B cell (primary cell): ENCODE data around the gene PTPRC. TPM values are rescaled to one million over a fixed set of nuclear protein-coding genes. Genes with fewer than 3 reads are reported as not detected.

ENCODE experiments used
- ATAC-seq: fragments of 200-7000 bp; cut with Tn5 transposase; one replicate; pipeline ENCODE4 v1.10.0; 2021; ENCODE audit warnings: low read depth, mild to moderate bottlenecking, moderate number of reproducible peaks, moderate library complexity
- CTCF ChIA-PET: fragments of 350-600 bp; sonication (Branson Sonifier 250); formaldehyde crosslinking; loops from one replicate; lab custom pipeline; 2021; ENCODE audit warnings: antibody characterized with exemption, inconsistent platforms; lab: Charles Lee
- POLR2A ChIA-PET: fragments of 350-600 bp; sonication (Branson Sonifier 250); formaldehyde crosslinking; loops from one replicate; lab custom pipeline; 2021; ENCODE audit warnings: antibody characterized with exemption; lab: Charles Lee
- DNase-seq: peaks from one replicate; pipeline ENCODE4 v3.0.0; 2013
- H2AFZ ChIP-seq: 2 replicates; pipeline ENCODE4 v1.6.1; 2012; ENCODE audit warnings: mild to moderate bottlenecking, low read depth, low read length; ENCODE audit not compliant: insufficient read depth, poor library complexity, severe bottlenecking
- H3K27ac ChIP-seq, 2 donors: 1 replicate in 1 of 2; 2 replicates in 1 of 2; pipeline ENCODE4 v1.5.1; 2012 to 2013; ENCODE audit warnings: low read length in 2 of 2, mild to moderate bottlenecking in 2 of 2, moderate library complexity in 1 of 2
- H3K27me3 ChIP-seq, 4 experiments: fragments of 200-600 bp in 1 of 4; sonication (generic) in 1 of 4; replicated peaks in 1 of 4; 1 replicate in 2 of 4; 2 replicates in 2 of 4; pipeline versions ENCODE4 v1.6.1 to v1.7.0; 2013 to 2016; ENCODE audit warnings: low read length in 3 of 4, mild to moderate bottlenecking in 2 of 4, mixed read lengths in 1 of 4, moderate library complexity in 1 of 4; ENCODE audit not compliant: insufficient read depth in 4 of 4, control insufficient read depth in 3 of 4; ENCODE audit errors: control extremely low read depth in 1 of 4
- H3K36me3 ChIP-seq, 2 experiments: replicated peaks in 1 of 2; 1 replicate in 1 of 2; 2 replicates in 1 of 2; pipeline versions ENCODE4 v1.6.1 to v1.7.1; 2013; ENCODE audit warnings: low read length in 1 of 2; ENCODE audit not compliant: insufficient read depth in 2 of 2, control insufficient read depth in 1 of 2; ENCODE audit errors: control extremely low read depth in 1 of 2, extremely low read depth in 1 of 2
- H3K4me1 ChIP-seq, 2 donors: fragments of 200-600 bp in 1 of 2; sonication (generic) in 1 of 2; 1 replicate in 1 of 2; 2 replicates in 1 of 2; pipeline versions ENCODE4 v1.5.1 to v1.6.1; 2013 to 2017; ENCODE audit warnings: low read length in 2 of 2; ENCODE audit not compliant: control insufficient read depth in 2 of 2, insufficient read depth in 2 of 2
- H3K4me2 ChIP-seq: replicated peaks from 2 replicates; pipeline ENCODE3; 2012; ENCODE audit warnings: mild to moderate bottlenecking, low read depth, low read length; ENCODE audit not compliant: poor library complexity, severe bottlenecking
- H3K4me3 ChIP-seq, 5 experiments: fragments of 200-600 bp in 1 of 5; sonication (generic) in 1 of 5; 1 replicate in 3 of 5; 2 replicates in 2 of 5; pipeline versions ENCODE4 v1.5.1 to v1.7.0; 2011 to 2016; ENCODE audit warnings: low read length in 4 of 5, mild to moderate bottlenecking in 4 of 5, low read depth in 2 of 5, control low read depth in 1 of 5, moderate library complexity in 1 of 5; ENCODE audit not compliant: insufficient read depth in 1 of 5; ENCODE audit errors: control extremely low read depth in 1 of 5, extremely low read depth in 1 of 5
- H3K79me2 ChIP-seq: fragments of 200-600 bp; sonication (generic); one replicate; pipeline ENCODE4 v1.6.0; 2016; ENCODE audit warnings: low read length; ENCODE audit not compliant: control insufficient read depth, insufficient read depth
- H3K9ac ChIP-seq: fragments of 200-600 bp; sonication (generic); 2 replicates; pipeline ENCODE4 v1.6.1; 2017; ENCODE audit warnings: mild to moderate bottlenecking, low read length, moderate library complexity
- H3K9me3 ChIP-seq, 3 donors: one replicate each; pipeline versions ENCODE4 v1.6.1 to v1.7.1; 2013; ENCODE audit warnings: low read length in 2 of 3; ENCODE audit not compliant: control insufficient read depth in 2 of 3, insufficient read depth in 1 of 3; ENCODE audit errors: control extremely low read depth in 1 of 3
- H4K20me1 ChIP-seq: 2 replicates; pipeline ENCODE4 v1.6.0; 2012; ENCODE audit warnings: mild to moderate bottlenecking, low read length; ENCODE audit not compliant: insufficient read depth, control insufficient read depth, poor library complexity, severe bottlenecking
- H3K27ac Mint-ChIP-seq: one replicate; pipeline ENCODE4 v1.8.0; 2021; ENCODE audit warnings: mixed read lengths
- H3K27me3 Mint-ChIP-seq: one replicate; pipeline ENCODE4 v1.8.0; 2021; ENCODE audit warnings: mixed read lengths
- H3K4me1 Mint-ChIP-seq: one replicate; pipeline ENCODE4 v1.8.0; 2021; ENCODE audit warnings: mixed read lengths
- H3K4me3 Mint-ChIP-seq: one replicate; pipeline ENCODE4 v1.8.0; 2021; ENCODE audit warnings: mixed read lengths
- H3K9me3 Mint-ChIP-seq: one replicate; pipeline ENCODE4 v1.8.0; 2022; ENCODE audit warnings: mixed read lengths; ENCODE audit not compliant: insufficient read depth
- EZH2 ChIP-seq: IDR thresholded peaks from 2 replicates; pipeline ENCODE4 v1.6.1; 2012; ENCODE audit warnings: borderline replicate concordance, low read depth, mild to moderate bottlenecking, moderate library complexity, low read length; ENCODE audit not compliant: insufficient read depth, poor library complexity, severe bottlenecking
- WGBS: methylation state at CpG from one replicate; pipeline ENCODE4 v1.1.5; 2013; ENCODE audit warnings: missing lambda C conversion rate; ENCODE audit not compliant: insufficient coverage; 5-methylcytosine and 5-hydroxymethylcytosine counted together
- intact Hi-C: fragments of 100-400 bp; cut with micrococcal nuclease; formaldehyde crosslinking; loops from one replicate; pipeline ENCODE4 v1.10.0; 2022
- polyA plus RNA-seq: library from polyadenylated mRNA; depleted of rRNA; stranded (reverse); fragments of >200 nt; gene quantifications from 2 replicates; pipeline ENCODE4 v1.2.3, GENCODE V29; 2012
- total RNA-seq, 2 donors: library from RNA; stranded (reverse); fragments of 120-200 nt in 1 of 2; gene quantifications; 1 replicate in 1 of 2; 2 replicates in 1 of 2; pipeline versions ENCODE4 v1.2.3 to v1.2.4, GENCODE V29; 2013 to 2022
- TF ChIP-seq, protein P1 (sequence below): fragments of 200-600 bp; IDR thresholded peaks from one replicate; pipeline ENCODE4 v1.8.0; 2022; ENCODE audit warnings: antibody characterized with exemption, mild to moderate bottlenecking

Gene PTPRC
- total and polyA plus RNA-seq, 2 donors (not counting 1 experiment from before 2014, with no cell fraction given): 151 to 543 TPM

DNA sequence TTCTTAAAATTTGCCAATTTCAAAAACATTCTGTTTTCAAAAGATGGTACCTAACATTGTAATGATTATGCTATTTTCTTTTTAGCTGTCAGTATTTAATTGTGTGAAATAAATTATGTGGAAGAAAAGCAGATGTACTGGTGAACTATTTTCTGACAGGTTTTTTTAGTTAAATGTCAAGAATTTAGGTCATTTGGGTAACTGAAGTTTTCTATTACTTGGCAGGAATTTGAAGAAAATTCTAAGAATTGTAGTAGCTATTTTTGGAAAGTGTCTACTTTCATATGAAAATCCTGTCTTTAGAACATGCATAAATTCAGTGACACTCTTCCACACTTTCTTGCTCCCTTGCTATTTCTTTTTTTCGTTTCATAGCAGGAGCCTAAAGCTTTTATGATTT lies 28.5 kb upstream of the PTPRC start:
- DNase-seq: no peak
- Histone ChIP-seq H3K9me3 (no peaks in the 10 kb centered on the region), H3K4me2 (no peak overlapping the region), H3K9ac (no peak overlapping the region), H3K36me3 (no peaks in the 10 kb centered on the region), H3K27me3 (no peaks in the 10 kb centered on the region), H2AFZ (peak overlapping the region; percentile 38), H4K20me1 (no peaks in the 10 kb centered on the region), H3K79me2 (peaks cover 6% of the 10 kb centered on the region), H3K4me1 (peaks cover 26 to 35% of the 10 kb centered on the region in 2 donors), H3K4me3 (no peak overlapping the region), H3K27ac (no peak overlapping the region)
- ATAC-seq: no peak
- TF ChIP-seq, protein P1, sequence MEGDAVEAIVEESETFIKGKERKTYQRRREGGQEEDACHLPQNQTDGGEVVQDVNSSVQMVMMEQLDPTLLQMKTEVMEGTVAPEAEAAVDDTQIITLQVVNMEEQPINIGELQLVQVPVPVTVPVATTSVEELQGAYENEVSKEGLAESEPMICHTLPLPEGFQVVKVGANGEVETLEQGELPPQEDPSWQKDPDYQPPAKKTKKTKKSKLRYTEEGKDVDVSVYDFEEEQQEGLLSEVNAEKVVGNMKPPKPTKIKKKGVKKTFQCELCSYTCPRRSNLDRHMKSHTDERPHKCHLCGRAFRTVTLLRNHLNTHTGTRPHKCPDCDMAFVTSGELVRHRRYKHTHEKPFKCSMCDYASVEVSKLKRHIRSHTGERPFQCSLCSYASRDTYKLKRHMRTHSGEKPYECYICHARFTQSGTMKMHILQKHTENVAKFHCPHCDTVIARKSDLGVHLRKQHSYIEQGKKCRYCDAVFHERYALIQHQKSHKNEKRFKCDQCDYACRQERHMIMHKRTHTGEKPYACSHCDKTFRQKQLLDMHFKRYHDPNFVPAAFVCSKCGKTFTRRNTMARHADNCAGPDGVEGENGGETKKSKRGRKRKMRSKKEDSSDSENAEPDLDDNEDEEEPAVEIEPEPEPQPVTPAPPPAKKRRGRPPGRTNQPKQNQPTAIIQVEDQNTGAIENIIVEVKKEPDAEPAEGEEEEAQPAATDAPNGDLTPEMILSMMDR: no peak
- no peak for TF ChIP-seq EZH2
- H3K27ac Mint-ChIP-seq: no peak overlapping the region
- no peaks in the 10 kb centered on the region for H3K9me3 Mint-ChIP-seq
- H3K4me1 Mint-ChIP-seq: peaks cover 56% of the 10 kb centered on the region
- no peaks in the 10 kb centered on the region for H3K27me3 Mint-ChIP-seq
- H3K4me3 Mint-ChIP-seq: no peak overlapping the region
- WGBS: 100% methylated on average over 1 of the region's 1 CpG
- intact Hi-C loops: no loop called here
- CTCF ChIA-PET: interaction anchor here (1.2 to 2.0 kb wide), 4 partner anchors 8 to 91 kb away, joined by 4 to 14 read pairs (median 5); no protein-coding TSS in a partner anchor
- POLR2A ChIA-PET: interaction anchor here (0.9 to 1.5 kb wide), 3 partner anchors 10 to 12 kb away, joined by 3 to 4 read pairs (median 4); no protein-coding TSS in a partner anchor

DNA sequence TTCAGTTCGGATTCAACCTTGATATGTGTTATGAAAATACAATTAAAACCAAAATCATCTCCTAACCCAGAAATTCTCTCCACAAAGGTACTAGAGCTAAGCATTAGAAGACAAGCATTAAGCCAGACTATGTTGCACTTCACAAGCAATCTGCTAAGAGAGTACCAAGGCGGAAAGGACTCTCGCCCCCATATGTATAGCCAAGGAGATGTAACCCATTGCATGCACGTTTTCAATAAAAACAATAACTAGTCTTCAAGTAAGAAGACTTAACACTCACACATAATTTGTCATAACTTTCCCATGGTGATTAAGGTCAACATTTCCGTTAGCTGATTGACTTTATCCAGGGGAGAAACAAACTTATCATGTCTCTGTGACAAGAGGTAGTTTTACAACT lies 27.6 kb upstream of the PTPRC start:
- Histone ChIP-seq H3K4me3 (no peak overlapping the region), H3K9ac (no peak overlapping the region), H3K27ac (no peak overlapping the region), H3K36me3 (no peaks in the 10 kb centered on the region), H3K27me3 (no peaks in the 10 kb centered on the region), H3K4me2 (no peak overlapping the region), H3K79me2 (peaks cover 11% of the 10 kb centered on the region), H4K20me1 (no peaks in the 10 kb centered on the region), H3K9me3 (no peaks in the 10 kb centered on the region), H2AFZ (peak overlapping the region; percentile 38), H3K4me1 (peaks cover 24 to 36% of the 10 kb centered on the region in 2 donors)
- H3K27me3 Mint-ChIP-seq: no peaks in the 10 kb centered on the region
- WGBS: 100% methylated on average over 1 of the region's 5 CpGs
- no peak overlapping the region for H3K4me3 Mint-ChIP-seq
- H3K27ac Mint-ChIP-seq: peak overlapping the region; percentile 57
- no peaks in the 10 kb centered on the region for H3K9me3 Mint-ChIP-seq
- peaks cover 56% of the 10 kb centered on the region for H3K4me1 Mint-ChIP-seq
- ATAC-seq (no peak), DNase-seq (no peak)
- TF ChIP-seq, protein P1: no peak
- POLR2A ChIA-PET: interaction anchor here (1.2 to 1.5 kb wide), 2 partner anchors 10 to 13 kb away, joined by 4 read pairs; no protein-coding TSS in a partner anchor
- intact Hi-C loops: no loop called here
- CTCF ChIA-PET: interaction anchor here (1.2 to 2.0 kb wide), 4 partner anchors 9 to 92 kb away, joined by 3 to 14 read pairs (median 5); no protein-coding TSS in a partner anchor
